ENCODE data around the gene STK24.

GRCh38 chr13:98504371-98504963 is 72.4 kb downstream of the STK24 start:
- TF ChIP-seq, protein P1, sequence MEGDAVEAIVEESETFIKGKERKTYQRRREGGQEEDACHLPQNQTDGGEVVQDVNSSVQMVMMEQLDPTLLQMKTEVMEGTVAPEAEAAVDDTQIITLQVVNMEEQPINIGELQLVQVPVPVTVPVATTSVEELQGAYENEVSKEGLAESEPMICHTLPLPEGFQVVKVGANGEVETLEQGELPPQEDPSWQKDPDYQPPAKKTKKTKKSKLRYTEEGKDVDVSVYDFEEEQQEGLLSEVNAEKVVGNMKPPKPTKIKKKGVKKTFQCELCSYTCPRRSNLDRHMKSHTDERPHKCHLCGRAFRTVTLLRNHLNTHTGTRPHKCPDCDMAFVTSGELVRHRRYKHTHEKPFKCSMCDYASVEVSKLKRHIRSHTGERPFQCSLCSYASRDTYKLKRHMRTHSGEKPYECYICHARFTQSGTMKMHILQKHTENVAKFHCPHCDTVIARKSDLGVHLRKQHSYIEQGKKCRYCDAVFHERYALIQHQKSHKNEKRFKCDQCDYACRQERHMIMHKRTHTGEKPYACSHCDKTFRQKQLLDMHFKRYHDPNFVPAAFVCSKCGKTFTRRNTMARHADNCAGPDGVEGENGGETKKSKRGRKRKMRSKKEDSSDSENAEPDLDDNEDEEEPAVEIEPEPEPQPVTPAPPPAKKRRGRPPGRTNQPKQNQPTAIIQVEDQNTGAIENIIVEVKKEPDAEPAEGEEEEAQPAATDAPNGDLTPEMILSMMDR (IDR thresholded peaks at IDR 0.05), result no peak
- no peak for TF ChIP-seq POLR2A (IDR thresholded peaks at IDR 0.05)
- TF ChIP-seq POLR2AphosphoS5 (IDR thresholded peaks at IDR 0.05), result no peak

Data from breast epithelium (tissue), 3 donors.